Anterior cingulate cortex (tissue), 58 donors: Measurements from ENCODE around the gene SERINC1.

ENCODE experiments used
- DNase-seq, 58 donors: peaks; one replicate each; lab custom pipeline; 2025; lab: John Stamatoyannopoulos, UW

SERINC1 gene

GRCh38 chr6:122399055-122399347 lies 72.6 kb downstream of the SERINC1 start:
- DNase-seq: no peak

GRCh38 chr6:122394016-122394415 lies 77.6 kb downstream of the SERINC1 start:
- DNase-seq: no peak

GRCh38 chr6:122393351-122393896 lies 78.2 kb downstream of the SERINC1 start:
- no peak for DNase-seq
